HG03575 (cell line): ENCODE data around the gene HHATL.

Experiments
- ATAC-seq: cut with Tn5 transposase; IDR thresholded peaks from one replicate; pipeline ENCODE4 v1.9.1; 2021; ENCODE audit not compliant: unreplicated experiment, insufficient number of reproducible peaks, low FRiP score; ENCODE audit errors: extremely low read depth

HHATL gene

GRCh38 chr3:42689421-42690014 is 13.1 kb downstream of the HHATL start:
- no peak for ATAC-seq

- no peak for ATAC-seq
Measured at GRCh38 chr3:42688487-42689420, 13.8 kb downstream of the HHATL start.

GRCh38 chr3:42688016-42688415 is 14.6 kb downstream of the HHATL start:
- ATAC-seq: no peak

- no peak for ATAC-seq
Measured at GRCh38 chr3:42686832-42687650, 15.6 kb downstream of the HHATL start.

GRCh38 chr3:42685891-42686820 is 16.4 kb downstream of the HHATL start:
- no peak for ATAC-seq

GRCh38 chr3:42685363-42685881 is 17.2 kb downstream of the HHATL start, which contains the start of gene KLHL40:
Gene KLHL40 (plus strand): TSS chr3:42685537. CDS start chr3:42685619, 82 bp downstream.
- ATAC-seq: no peak

GRCh38 chr3:42684632-42685362 is 17.8 kb downstream of the HHATL start:
- ATAC-seq: no peak

- ATAC-seq: no peak
Measured at GRCh38 chr3:42683875-42684598, 18.6 kb downstream of the HHATL start.

- ATAC-seq: no peak
Measured at GRCh38 chr3:42682301-42683070, 20.1 kb downstream of the HHATL start.

- ATAC-seq: no peak
Measured at GRCh38 chr3:42681361-42682038, 21.1 kb downstream of the HHATL start.

- ATAC-seq: no peak
Measured at GRCh38 chr3:42680806-42681205, 21.8 kb downstream of the HHATL start.

GRCh38 chr3:42680271-42680670 is 22.3 kb downstream of the HHATL start:
- ATAC-seq: no peak

GRCh38 chr3:42678447-42678846 is 24.2 kb downstream of the HHATL start:
- no peak for ATAC-seq

- no peak for ATAC-seq
Measured at GRCh38 chr3:42675909-42676308, 26.7 kb downstream of the HHATL start.

GRCh38 chr3:42674146-42674545 is 28.5 kb downstream of the HHATL start:
- no peak for ATAC-seq

GRCh38 chr3:42673082-42673481 is 29.5 kb downstream of the HHATL start:
- ATAC-seq: no peak
